ENCODE measurements around the gene TTYH2.

- TF ChIP-seq RAD21 (IDR thresholded peaks at IDR 0.05; ENCODE audit: low read length) (no peak), POLR2AphosphoS5 (IDR thresholded peaks at IDR 0.05; ENCODE audit: low read depth, low read length) (no peak)
Observed at GRCh38 chr17:74219576-74220133, 6.3 kb downstream of the TTYH2 start.

All from SK-N-SH (cell line).